ENCODE data around the gene FBRSL1.

- TF ChIP-seq CTCF (conservative IDR thresholded peaks at IDR 0.05 in 1 of 2, IDR thresholded peaks at IDR 0.05 in 1 of 2; ENCODE audit: extremely low read depth in 1 of 2, insufficient read depth in 1 of 2, low read depth in 1 of 2, low read length in 2 of 2) = no peak
- no peak for TF ChIP-seq EZH2 (IDR thresholded peaks at IDR 0.05; ENCODE audit: borderline replicate concordance, low read length)
Observed at GRCh38 chr12:132461526-132461925, 28.4 kb upstream of the FBRSL1 start.

Data from mammary epithelial cell (primary cell).